PC-9 (cell line): ENCODE results near the gene CNTNAP2.

ENCODE experiments used
- EZH2 ChIP-seq: fragments of 200-600 bp; sonication (generic); IDR thresholded peaks from 2 replicates; pipeline ENCODE4 v1.8.0; 2017; ENCODE audit warnings: antibody characterized with exemption, low read depth
- TF ChIP-seq, protein P1 (sequence below): fragments of 200-600 bp; sonication (generic); conservative IDR thresholded peaks from 2 replicates; pipeline ENCODE4 v1.6.1; 2017; ENCODE audit warnings: mixed run types, antibody characterized with exemption, mild to moderate bottlenecking, moderate library complexity

DNA sequence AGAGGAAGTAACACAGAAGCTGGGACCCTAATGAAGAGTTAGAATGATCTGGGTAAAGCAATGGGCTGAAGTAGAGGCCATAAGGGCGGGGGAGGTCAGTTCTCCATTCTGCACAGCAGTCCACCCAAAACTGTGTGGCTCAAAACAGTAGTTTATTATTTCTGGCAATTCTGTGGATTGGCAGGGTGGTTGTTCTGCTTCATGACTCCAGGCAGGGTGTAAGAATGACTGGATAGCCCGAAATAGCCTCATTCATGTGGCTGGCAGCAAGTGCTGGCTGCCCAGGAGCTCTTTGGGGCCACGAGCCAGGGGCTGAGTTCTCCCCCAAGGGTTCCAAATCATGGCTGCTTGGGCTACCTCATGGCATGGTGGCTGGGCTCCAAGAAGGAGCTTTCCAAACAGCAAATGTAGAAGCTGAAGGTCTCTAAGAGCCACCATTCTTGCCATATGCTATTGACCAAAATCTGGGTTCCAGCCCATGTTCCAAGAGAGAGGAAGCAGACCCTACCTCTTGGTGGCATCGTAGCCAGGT, 2158.8 kb downstream of the CNTNAP2 start:
- TF ChIP-seq, protein P1, sequence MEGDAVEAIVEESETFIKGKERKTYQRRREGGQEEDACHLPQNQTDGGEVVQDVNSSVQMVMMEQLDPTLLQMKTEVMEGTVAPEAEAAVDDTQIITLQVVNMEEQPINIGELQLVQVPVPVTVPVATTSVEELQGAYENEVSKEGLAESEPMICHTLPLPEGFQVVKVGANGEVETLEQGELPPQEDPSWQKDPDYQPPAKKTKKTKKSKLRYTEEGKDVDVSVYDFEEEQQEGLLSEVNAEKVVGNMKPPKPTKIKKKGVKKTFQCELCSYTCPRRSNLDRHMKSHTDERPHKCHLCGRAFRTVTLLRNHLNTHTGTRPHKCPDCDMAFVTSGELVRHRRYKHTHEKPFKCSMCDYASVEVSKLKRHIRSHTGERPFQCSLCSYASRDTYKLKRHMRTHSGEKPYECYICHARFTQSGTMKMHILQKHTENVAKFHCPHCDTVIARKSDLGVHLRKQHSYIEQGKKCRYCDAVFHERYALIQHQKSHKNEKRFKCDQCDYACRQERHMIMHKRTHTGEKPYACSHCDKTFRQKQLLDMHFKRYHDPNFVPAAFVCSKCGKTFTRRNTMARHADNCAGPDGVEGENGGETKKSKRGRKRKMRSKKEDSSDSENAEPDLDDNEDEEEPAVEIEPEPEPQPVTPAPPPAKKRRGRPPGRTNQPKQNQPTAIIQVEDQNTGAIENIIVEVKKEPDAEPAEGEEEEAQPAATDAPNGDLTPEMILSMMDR = no peak
- no peak for TF ChIP-seq EZH2
